DMS53 treated with DMSO at 0.1 percent for 48 hours (cell line): ENCODE measurements around the gene C5orf22.
"Not testable (repeated sequence)": the region's sequence is repeated elsewhere in the genome, so short reads cannot be mapped to it uniquely, and the experiment has no call there.

Experiments used
- DNase-seq: peaks from one replicate; lab custom pipeline; 2025; ENCODE audit not compliant: unreplicated experiment; lab: John Stamatoyannopoulos, UW

Gene C5orf22

DNA sequence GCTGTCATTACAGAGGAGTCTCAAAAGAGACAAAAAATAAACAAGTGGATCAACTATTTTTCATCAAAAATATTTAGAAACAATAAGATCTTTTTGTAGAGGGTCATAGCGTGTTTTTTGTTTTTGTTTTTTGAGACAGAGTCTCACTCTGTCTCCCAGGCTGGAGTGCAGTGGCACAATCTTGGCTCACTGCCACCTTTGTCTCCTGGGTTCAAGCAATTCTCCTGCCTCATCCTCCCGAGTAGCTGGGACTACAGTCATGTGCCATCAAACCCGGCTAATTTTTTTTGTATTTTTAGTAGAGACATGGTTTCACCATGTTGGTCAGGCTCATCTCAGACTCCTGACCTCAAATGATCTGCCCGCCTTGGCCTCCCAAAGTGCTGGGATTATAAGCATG, 70.2 kb downstream of the C5orf22 start:
- not testable (repeated sequence) for DNase-seq

DNA sequence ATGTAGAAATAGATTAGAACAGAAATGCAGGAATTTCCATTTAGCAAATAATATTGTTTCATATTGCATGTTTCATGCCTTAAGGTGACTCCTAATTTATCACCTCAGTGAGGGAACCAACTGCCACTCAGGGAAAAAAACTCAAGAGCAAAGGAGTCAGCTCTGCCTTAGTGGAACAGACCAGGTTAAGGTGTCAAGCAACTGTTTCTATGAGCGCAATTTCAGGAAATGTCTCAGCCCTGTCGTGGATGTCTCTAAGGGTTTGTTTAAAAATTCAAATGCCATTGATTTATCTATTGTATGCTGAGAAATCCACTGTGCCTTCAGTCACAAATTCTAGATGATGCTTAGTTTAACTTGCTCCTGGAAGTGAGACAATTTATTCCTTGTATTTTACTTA, 72.1 kb downstream of the C5orf22 start:
- DNase-seq: no peak

DNA sequence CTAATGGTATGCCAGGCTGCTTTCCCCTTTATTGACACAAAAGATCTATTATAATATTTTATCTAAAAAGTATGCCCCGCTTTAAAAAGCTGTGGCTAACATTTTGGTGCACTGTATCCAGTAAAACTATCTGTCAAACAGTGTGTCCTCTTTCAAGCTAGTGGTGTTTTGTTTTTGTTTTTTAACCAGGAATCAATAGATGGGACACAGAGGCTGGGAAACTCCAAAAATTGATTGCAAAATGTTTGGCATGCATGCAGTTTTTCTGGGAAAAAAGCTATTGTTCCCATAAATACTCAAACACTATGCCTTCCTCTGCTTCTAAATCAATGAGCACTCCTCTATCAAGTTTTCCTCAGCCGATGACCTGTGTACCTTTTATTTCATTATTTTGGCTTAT, 72.5 kb downstream of the C5orf22 start:
- DNase-seq: no peak
